IPS-15b (cell line): Measurements from ENCODE around the gene TOMT.
"Not testable (repeated sequence)": the region's sequence is repeated elsewhere in the genome, so short reads cannot be mapped to it uniquely, and the experiment has no call there.

Experiments
- H3K27me3 ChIP-seq: one replicate; pipeline ENCODE4 v1.6.1; 2013; ENCODE audit warnings: low read length; ENCODE audit not compliant: control insufficient read depth, insufficient read depth
- H3K36me3 ChIP-seq: one replicate; pipeline ENCODE4 v1.6.1; 2013; ENCODE audit warnings: low read length; ENCODE audit not compliant: control insufficient read depth, insufficient read depth
- H3K4me1 ChIP-seq: one replicate; pipeline ENCODE4 v1.6.1; 2013; ENCODE audit warnings: mild to moderate bottlenecking, low read length; ENCODE audit not compliant: control insufficient read depth, insufficient read depth
- H3K4me3 ChIP-seq: one replicate; pipeline ENCODE4 v1.5.1; 2013; ENCODE audit warnings: low read depth, low read length
- H3K9ac ChIP-seq: one replicate; pipeline ENCODE4 v1.6.1; 2013; ENCODE audit warnings: low read depth, mild to moderate bottlenecking, low read length
- H3K9me3 ChIP-seq: one replicate; pipeline ENCODE4 v1.6.1; 2013; ENCODE audit warnings: mild to moderate bottlenecking, low read length; ENCODE audit not compliant: control insufficient read depth, insufficient read depth

The TOMT gene

GRCh38 chr11:72135891-72136683, 30.4 kb downstream of the TOMT start:
- Histone ChIP-seq H3K36me3 (no peaks in the 10 kb centered on the region), H3K4me3 (no peak overlapping the region), H3K27me3 (peaks cover 2% of the 10 kb centered on the region), H3K4me1 (no peaks in the 10 kb centered on the region), H3K9ac (no peak overlapping the region), H3K9me3 (no peaks in the 10 kb centered on the region)

GRCh38 chr11:72136684-72137262, 31.0 kb downstream of the TOMT start:
- no peaks in the 10 kb centered on the region for H3K4me1 ChIP-seq
- no peak overlapping the region for H3K9ac ChIP-seq
- peaks cover 2% of the 10 kb centered on the region for H3K27me3 ChIP-seq
- H3K4me3 ChIP-seq: no peak overlapping the region
- no peaks in the 10 kb centered on the region for H3K9me3 ChIP-seq
- no peaks in the 10 kb centered on the region for H3K36me3 ChIP-seq

GRCh38 chr11:72138821-72139390, 33.2 kb downstream of the TOMT start:
- Histone ChIP-seq H3K9me3 (no peaks in the 10 kb centered on the region), H3K27me3 (no peaks in the 10 kb centered on the region), H3K9ac (no peak overlapping the region), H3K4me3 (no peak overlapping the region), H3K36me3 (no peaks in the 10 kb centered on the region), H3K4me1 (no peaks in the 10 kb centered on the region)

GRCh38 chr11:72139500-72139899, 33.8 kb downstream of the TOMT start:
- Histone ChIP-seq H3K4me1 (no peaks in the 10 kb centered on the region), H3K9me3 (no peaks in the 10 kb centered on the region), H3K9ac (no peak overlapping the region), H3K4me3 (no peak overlapping the region), H3K27me3 (no peaks in the 10 kb centered on the region), H3K36me3 (no peaks in the 10 kb centered on the region)

- no peaks in the 10 kb centered on the region for H3K9me3 ChIP-seq
- H3K27me3 ChIP-seq: no peaks in the 10 kb centered on the region
- no peak overlapping the region for H3K9ac ChIP-seq
- H3K4me3 ChIP-seq: no peak overlapping the region
- H3K36me3 ChIP-seq: no peaks in the 10 kb centered on the region
- H3K4me1 ChIP-seq: no peaks in the 10 kb centered on the region
Measured at GRCh38 chr11:72140661-72141060, 34.9 kb downstream of the TOMT start.

GRCh38 chr11:72141066-72141465, 35.3 kb downstream of the TOMT start:
- Histone ChIP-seq H3K36me3 (no peaks in the 10 kb centered on the region), H3K9me3 (no peaks in the 10 kb centered on the region), H3K4me3 (no peak overlapping the region), H3K4me1 (no peaks in the 10 kb centered on the region), H3K9ac (no peak overlapping the region), H3K27me3 (no peaks in the 10 kb centered on the region)

- H3K27me3 ChIP-seq, H3K4me3 ChIP-seq, H3K4me1 ChIP-seq, H3K9ac ChIP-seq, H3K9me3 ChIP-seq, H3K36me3 ChIP-seq: not testable (repeated sequence)
Measured at GRCh38 chr11:72142086-72142485, 36.4 kb downstream of the TOMT start.

- H3K4me3 ChIP-seq, H3K9me3 ChIP-seq, H3K36me3 ChIP-seq, H3K27me3 ChIP-seq, H3K9ac ChIP-seq, H3K4me1 ChIP-seq: not testable (repeated sequence)
Measured at GRCh38 chr11:72142543-72142942, 36.8 kb downstream of the TOMT start.

- Histone ChIP-seq H3K9me3 (no peaks in the 10 kb centered on the region), H3K27me3 (no peaks in the 10 kb centered on the region), H3K36me3 (no peaks in the 10 kb centered on the region), H3K9ac (no peak overlapping the region), H3K4me3 (no peak overlapping the region), H3K4me1 (no peaks in the 10 kb centered on the region)
Measured at GRCh38 chr11:72144807-72145565, 39.3 kb downstream of the TOMT start.

- Histone ChIP-seq H3K9me3 (no peaks in the 10 kb centered on the region), H3K4me3 (no peak overlapping the region), H3K9ac (no peak overlapping the region), H3K27me3 (no peaks in the 10 kb centered on the region), H3K36me3 (no peaks in the 10 kb centered on the region), H3K4me1 (no peaks in the 10 kb centered on the region)
Measured at GRCh38 chr11:72146625-72147024, 40.9 kb downstream of the TOMT start.

- no peak overlapping the region for H3K9ac ChIP-seq
- no peaks in the 10 kb centered on the region for H3K36me3 ChIP-seq
- H3K4me3 ChIP-seq: no peak overlapping the region
- H3K4me1 ChIP-seq: no peaks in the 10 kb centered on the region
- no peaks in the 10 kb centered on the region for H3K27me3 ChIP-seq
- no peaks in the 10 kb centered on the region for H3K9me3 ChIP-seq
Measured at GRCh38 chr11:72150882-72151281, 45.2 kb downstream of the TOMT start.
